ENCODE results near the gene ACBD4.
"Not testable (repeated sequence)": the region's sequence is repeated elsewhere in the genome, so short reads cannot be mapped to it uniquely, and the experiment has no call there.

The ACBD4 gene

DNA sequence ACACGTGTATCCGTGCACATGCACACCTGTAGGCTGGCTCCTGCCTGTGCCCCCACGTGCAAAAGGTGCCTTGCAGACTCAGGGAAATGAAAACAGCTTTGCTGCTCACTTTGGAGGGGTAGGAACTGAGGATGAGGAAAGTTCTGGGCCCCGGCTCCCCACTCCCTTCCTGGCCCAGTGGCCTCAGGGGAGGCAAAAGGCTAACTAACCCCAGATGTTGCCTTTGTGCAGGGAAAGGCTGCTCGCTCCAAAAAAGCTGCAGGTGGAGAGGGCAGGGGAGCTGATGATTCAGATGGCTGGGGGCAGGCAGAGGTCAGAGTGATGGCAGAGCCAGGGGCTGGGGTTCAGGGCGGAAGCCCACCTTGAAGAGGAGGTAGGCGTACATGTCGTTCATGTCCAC lies 15.5 kb upstream of the ACBD4 start:
- no peak for DNase-seq (ENCODE audit: low read depth in 2 of 2)

DNA sequence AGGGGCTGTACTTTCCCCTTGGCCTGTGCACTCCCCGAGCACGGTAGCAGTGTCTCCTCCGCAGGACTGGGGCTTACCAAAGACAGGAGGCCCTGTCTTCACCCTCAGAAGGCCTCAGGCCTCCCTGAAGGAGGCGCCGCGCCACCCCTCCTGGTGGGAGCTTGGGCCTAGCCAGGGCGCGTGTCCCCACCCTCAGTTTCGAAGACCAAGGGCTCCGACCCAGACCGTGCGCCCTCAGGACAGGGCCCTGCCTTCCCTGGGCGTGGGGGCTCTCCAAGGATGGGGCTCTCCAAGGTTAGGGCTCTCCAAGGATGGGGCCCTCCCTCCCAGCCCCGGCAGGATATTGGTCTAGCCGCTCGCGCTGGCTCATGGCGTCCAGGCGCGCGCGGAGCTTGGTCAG lies 14.9 kb upstream of the ACBD4 start:
- DNase-seq (ENCODE audit: low read depth in 2 of 2) = no peak

DNA sequence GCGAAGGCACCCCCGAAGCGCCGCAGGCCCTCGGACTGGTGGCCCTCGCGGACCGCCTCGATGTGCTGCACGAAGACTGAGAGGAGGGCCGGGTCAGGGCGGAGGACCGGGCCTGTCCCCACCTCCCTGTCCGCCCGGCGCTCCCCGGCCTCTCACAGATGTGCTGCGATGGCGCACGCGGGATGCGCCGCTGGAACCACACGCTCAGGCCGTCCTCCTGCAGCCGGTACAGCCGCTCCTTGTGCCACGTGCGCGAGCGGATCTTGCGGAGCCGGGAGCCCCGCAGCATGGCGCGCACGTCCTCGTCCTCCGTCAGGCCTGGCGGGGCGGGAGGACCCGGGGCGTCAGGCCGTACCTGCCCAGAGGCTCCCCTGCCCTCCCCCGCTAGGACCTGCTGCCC lies 14.4 kb upstream of the ACBD4 start:
- no peak for DNase-seq (ENCODE audit: low read depth in 2 of 2)

DNA sequence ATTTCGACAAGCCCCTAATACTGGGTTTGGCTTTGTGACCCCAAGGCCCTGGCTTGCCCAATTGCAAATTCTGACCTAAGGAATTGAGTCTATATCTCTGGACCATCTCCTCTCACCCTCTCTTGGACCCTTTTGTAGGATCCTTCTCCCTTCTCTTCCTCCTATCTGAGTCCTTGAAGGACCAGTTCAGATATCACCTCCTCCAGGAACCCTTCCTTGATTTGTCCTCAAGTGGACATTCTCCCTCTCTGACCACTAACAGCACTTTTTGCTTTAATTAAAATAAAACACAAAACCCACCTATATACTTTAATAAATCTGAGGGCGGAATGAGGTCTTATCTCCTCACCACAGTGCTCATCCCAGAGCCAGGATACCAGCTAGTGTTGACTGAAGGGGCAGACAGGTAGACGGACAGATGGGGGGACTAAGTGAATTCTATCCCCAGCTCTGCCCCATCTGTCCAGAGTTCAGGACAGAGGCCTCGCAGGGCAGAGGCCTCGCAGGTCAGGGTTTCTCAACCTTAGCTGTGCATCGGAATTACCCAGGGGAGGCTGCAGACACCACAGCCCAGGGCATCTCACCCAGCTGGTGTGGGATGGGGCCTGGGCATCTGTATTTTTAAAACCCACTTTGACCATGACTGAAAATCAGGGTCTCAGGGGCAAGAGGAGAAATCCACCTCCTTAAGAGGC lies 12.3 kb upstream of the ACBD4 start:
- DNase-seq (ENCODE audit: low read depth in 2 of 2) = no peak

DNA sequence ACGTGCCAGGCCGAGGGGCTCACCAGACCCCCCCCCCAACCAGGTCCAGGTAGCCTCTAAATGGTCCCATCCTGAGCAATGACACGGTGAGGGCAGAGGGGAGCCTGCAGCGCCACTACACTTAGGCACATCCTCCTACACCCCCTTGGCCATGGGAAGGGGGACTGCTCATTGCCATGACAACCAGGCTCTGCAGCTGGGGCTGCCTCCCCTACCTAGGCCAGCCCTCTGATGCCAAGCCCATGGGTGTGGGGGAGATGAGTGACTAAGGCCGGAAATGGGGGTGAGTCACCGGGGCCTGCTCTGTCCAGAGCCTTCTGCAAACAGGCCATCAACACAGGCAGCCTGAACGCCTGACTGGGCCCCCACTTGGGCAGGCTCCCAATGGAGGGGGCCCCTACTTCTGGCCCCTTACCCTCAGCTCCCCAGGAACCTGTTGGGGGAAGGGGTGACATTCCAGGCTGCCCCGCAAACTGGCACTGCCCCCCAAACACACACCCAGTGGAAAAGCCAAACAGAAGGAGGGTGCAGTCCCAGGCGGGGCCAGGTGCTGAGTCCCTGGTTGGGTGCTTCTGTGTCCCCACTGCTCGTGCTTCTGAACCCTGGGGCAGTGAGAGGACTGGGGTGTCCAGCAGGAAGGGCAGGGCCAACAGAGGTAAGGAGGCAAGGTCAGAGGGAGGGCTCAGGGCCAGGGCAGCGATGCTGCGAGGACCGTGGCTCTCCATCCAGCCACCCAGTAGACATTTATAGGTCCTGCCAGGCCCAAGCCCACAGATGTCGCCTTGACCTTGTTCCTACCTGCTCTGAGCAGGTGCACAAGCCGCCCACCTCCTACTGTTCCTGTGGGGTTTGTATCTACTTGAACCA lies 11.3 kb upstream of the ACBD4 start:
- DNase-seq (ENCODE audit: low read depth in 2 of 2) = no peak

DNA sequence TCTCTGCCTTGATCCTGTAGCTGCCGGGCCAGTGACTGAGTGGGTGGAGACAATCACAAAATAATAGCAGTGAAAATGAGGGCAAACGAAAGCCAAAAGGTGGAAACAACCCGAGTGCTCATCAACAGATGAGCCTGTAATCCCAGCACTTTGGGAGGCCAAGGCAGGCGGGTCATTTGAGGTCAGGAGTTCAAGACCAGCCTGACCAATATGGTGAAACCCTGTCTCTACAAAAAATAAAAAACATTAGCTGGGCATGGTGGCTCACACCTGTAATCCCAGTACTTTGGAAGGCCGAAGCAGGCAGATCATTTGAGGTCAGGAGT lies 10.7 kb upstream of the ACBD4 start:
- not testable (repeated sequence) for DNase-seq (ENCODE audit: low read depth in 2 of 2)

DNA sequence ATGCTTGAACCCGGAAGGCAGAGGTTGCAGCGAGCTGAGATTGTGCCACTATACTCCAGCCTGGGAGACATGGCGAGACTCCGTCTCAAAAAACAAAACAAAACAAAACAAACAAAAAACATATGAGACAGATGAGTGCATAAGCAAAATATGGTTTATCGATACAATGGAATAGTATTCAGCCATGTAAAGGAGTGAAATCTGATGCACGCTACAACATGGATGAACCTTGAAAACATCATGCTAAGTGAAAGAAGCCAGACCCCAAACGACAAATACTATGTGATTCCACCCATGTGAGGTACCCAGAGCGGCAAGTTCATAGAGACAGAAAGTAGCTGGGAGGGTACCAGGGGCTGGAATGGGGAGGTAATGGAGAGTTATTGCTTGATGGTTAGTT lies 10.0 kb upstream of the ACBD4 start:
- DNase-seq (ENCODE audit: low read depth in 2 of 2) = no peak

DNA sequence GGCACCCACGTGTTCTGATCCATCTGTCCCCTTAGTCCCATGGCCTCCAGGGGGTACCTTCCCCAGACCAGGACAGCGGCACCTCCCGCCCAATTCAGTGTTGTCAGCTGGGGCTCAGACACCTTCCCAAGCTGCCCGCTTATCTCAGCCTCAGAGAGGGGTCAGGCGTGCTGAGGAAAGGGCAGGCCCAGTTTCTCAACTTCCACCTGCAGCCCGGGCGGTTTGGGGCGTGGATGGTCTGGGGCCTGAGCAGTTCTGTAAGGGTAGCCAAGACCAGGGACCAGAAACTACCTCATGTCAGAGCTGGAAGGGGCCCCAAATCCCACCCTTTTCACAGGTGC lies 8.3 kb upstream of the ACBD4 start:
- DNase-seq (ENCODE audit: low read depth in 2 of 2) = no peak

DNA sequence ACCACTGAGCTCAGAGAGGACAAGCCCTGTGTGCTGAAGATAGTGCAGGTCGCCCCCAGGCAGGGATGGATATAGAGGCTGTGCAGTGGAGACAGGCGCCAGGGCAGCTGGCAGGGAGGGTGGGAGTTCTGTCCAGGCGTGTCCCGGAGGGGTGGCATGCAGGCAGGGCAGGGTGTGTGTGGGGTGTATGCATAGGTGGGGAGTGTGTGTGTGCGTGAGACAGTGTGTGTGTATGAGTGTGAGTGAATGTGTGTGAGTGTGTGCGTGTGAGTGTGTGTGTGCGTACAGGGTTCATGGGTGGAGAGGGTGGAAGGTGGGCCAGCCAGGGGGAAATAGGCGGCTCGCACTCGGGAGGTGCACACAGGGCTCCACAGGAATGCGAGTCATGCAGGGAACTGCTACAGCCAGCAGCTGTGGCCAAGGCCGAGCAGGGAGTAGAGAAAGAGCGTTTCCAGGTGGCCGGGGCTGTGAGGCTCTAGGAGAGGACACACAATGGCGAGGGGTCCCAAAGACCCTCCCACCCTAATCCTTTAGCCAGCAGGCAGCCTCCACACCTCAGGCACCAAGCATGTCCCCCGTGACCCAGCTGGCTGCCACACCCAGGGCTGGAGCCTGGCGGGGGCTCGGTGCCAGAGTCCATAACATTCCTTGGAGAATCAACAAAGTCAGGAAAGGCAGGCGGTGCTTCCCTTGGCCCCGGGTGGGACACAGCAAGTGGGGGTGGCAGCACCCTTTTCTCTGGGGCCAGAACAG lies 7.8 kb upstream of the ACBD4 start:
- no peak for DNase-seq (ENCODE audit: low read depth in 2 of 2)

DNA sequence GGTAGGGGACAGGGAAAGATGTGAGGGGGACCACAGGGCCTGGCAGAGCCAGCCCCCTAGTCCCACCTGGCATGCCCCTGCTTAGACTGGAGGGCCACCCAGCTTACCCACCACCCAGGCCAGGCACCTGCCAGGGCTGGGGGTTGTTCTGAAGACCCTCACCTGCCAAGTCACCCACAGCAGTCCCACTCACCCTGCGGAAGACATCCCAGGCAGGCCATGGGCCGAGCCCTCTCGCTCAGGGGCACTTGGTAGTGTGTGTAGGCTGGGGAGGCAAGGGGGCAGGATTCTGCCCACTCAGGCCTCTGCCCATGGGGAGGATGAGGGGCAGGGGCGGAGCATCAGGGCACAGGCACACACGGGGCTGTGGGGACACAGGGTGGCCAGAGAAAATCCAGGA lies 7.2 kb upstream of the ACBD4 start:
- DNase-seq (ENCODE audit: low read depth in 2 of 2) = no peak

DNA sequence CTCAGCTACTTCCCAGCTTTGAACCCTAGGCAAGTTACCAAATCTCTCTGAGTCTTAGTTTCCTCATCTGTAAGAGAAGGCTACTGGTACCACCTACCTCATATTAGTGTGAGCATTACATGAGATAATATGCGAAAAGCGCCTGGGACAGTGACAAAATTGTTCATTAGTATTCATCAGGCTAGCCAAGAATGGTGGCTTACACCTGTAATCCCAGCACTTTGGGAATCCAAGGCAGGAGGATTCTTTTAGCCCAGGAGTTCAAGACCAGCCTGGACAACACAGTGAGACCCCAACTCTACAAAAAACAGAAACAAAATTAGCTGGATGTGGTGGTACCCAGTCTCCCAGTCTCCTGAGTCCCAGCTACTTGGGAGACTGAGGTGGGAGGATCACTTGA lies 6.5 kb upstream of the ACBD4 start:
- no peak for DNase-seq (ENCODE audit: low read depth in 2 of 2)

DNA sequence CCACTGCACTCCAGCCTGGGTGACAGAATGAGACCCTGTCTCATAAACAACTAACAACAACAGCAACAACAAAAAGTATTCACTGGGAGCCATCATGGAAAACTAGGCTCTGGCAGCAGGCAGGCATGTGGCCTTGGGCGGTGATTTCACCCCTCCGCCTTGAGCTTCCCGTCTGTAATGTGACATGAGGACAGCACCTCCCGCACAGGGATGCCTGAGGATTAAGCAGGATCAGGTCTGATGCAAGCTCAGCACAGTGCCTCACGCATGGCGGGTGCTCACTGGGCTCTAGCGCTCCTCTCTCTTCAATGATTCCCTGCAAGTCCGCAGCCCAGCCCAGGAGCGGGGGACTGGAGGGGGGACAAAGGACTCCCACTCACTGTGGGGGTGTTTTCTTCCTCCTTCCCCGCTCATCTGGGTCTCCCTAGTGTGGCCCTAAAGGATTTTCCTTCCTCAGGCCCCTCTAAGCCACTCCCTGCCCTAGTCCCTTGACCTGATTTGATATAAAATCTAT lies 6.0 kb upstream of the ACBD4 start:
- no peak for DNase-seq (ENCODE audit: low read depth in 2 of 2)

DNA sequence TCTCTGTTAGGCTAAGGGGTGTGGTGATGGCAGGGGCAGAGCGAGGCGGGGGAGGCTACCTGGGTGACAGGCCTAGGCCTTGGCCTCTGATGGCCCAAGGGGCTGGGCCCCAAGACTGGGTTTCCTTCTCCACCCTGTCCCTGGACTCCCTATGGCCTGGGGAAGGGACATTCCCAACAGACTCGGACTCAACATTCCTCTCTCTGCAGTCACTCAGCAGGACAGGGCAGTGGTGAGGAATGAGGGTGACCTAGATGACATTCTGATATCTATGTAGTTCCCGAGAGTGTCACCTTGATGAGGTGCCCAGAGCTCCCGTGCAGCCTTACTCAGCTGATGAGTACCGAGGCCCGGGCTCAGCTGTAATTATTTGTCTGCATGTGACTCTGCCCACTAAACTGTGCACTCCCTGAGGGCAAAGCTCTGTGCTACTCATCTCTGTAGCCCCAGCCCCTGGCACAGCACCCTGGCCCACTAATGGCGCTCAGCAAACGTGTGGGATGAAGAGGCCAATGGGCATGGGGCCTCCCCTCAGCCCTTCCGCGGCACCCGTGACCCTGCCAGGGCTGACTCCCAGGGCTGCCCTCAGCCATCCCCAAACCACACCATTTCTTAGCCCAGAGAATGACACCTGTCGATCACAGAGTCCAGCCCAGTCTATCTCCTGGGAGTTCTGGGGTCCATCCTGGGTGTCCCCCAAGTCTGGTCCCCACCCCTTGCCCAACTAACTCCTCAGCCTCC lies 5.4 kb upstream of the ACBD4 start:
- no peak for DNase-seq (ENCODE audit: low read depth in 2 of 2)

DNA sequence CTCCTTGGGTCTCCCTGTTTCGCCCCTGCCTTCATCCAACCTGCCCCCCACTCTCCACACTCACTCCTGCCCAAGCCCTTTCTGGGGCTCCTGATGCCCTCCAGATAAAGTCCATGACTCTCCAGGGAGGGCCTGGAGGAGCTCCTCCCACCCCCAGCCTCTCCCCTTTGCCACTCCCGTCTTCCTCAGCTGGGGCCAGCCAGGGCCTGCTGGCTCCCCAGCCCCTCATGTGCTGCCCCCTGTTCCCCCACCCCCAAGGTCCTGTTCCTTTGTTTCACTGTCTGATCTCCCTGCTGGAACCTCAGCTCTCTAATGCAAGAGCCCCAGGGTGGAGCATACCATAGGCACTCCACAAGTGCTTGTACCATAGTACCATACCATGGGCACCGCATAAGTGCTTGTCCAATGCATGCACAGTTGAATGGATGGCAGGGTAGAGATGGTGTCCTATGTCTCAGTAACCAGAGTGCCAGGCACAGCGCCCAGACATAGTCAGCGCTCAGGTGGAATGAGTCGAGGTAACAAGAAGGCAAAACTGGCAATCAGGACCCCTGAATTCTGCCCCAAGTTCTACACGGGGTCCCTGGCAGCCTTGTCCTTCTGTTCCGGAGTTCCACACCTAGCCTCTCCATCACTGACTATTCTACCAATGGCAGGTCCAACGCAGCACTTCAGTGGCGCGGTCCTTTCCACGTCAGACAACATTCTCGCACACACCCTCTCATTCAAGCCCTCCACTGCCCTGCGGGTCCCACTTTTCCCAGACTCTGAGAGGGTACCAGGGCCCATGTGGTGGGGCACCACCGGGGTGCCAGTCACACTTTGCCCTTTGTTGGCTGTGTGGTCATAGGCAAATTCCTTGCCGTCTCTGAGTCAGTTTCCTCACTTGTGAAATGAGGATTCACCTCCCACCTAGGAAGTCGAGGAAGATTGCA lies 4.5 kb upstream of the ACBD4 start:
- DNase-seq (ENCODE audit: low read depth in 2 of 2) = no peak

DNA sequence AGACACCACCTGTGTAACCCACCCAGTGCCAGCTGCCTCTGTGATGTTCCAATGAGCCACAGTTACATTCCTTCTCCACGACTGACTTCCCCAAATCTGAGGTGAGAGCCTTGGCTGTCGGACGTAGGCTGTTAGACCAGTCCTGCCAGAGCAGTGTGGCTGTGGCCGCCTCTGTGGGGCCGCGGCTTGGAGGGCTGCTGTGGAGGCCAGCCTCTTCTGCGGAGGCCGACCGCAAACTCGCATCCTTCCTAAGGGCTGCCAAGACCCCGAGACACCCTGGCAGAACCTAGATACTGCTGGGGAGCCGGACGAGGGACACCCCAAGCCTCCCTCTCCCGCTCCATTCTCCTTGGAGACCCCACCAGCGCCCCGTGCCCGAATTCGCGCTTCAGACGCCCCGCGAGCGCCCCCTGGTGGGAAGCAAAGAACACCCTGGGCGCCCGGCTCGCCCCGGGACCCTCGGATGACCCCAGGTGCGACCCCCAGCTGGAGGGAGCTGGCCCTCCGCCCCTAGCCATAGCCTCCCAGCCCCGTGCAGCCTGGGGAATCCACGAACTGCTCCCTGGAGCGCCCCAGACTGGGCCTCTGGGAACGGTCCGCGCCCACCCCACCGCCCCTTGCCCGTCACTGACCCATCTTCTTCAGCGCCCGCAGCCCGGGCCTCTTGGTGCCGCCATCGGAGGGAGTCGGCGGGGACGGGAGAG lies 3.7 kb upstream of the ACBD4 start:
- DNase-seq (ENCODE audit: low read depth in 2 of 2) = peak in 1 of 2 donors; percentile 38

DNA sequence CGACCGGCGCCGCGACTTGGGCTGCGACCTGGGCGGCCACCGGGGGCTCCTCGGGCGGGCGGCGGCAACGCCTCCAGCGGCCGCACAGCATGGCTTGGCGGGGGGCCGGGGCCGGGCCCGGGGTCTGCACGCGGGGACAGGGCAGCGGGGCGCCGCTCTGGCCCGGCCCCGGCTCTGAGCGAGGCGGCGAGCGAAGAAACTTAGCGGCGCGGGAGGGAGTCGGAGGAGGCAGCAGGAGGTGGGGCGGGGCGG lies 3.2 kb upstream of the ACBD4 start, which contains the start of gene PLCD3:
Gene PLCD3, minus strand, starts transcription at position 196 of the 252 bp plus-strand sequence. Its CDS starts 105 bp downstream, at position 91.
- DNase-seq (ENCODE audit: low read depth in 2 of 2) = peak in 1 of 2 donors; percentile 51

DNA sequence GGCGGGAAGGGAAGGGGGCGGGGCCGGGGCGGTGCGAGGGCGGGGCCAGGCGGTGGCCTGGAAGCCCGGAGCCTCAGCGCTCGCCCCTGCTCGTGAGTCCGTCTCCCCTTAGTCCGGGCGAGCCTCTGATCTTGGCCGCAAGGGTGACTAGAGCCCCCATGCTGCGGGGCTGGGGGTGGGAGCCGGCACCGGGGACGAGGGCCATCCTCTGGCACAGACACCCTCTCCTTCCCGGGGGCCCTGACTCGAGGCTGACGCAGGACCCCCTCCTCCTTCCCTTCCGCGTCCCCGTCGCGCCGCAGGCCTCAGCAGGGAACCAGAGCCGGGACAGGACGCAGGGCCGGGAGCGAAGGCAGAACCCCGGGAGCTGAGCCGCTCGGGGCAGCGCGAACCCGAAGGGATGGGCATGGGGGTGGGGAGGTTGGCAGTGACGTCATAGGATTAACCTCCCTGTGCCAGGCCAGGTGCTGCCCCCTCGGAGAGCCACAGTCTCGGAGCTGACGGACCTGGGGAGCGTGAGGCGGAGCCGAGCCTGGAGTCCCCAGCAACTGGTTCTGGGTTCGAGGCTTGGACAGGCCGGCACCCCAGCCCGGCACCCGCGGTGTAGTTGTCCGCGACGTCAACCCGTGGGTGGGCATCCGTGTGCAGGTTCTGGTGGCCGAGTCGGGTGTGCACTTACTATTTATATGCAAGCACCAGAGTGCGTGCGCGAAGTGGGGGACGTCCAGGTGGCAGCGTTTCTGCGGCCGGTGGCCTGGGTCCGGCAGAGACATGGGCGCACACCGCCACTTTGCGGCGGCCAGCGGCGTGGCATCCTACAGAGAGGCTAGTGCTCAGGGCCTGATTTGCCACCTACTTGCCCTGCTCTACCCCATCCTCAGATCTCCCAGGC lies 2.7 kb upstream of the ACBD4 start:
- DNase-seq (ENCODE audit: low read depth in 2 of 2) = peak; percentile 36 to 59

DNA sequence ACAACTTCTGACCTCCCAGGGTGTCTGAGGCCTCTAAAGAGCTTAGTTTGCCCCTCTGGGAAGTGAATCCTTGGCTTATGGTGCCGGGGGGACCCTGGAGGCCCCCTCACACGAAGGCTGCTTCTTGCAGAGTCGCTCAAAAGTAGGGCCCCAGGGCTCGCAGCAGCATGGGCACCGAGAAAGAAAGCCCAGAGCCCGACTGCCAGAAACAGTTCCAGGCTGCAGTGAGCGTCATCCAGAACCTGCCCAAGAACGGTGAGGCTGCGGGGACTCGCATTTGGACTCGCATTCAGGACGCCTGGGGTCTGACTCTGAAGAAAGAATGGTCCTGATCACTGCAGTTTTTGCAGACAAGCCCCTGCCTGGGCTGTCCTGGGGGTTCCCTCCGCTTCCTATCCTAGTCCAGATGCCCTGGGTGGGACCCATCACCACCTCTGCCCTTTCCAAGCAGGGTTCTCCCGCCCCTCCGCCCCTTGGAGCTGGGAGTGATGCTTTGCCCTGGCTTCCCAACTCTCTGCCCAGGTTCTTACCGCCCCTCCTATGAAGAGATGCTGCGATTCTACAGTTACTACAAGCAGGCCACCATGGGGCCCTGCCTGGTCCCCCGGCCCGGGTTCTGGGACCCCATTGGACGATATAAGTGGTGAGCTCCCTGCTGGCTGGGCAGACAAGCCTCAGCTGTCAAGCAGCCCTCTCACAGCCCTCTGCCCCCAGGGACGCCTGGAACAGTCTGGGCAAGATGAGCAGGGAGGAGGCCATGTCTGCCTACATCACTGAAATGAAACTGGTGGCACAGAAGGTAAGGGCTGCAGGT lies 698 bp downstream of the ACBD4 start:
- no peak for DNase-seq (ENCODE audit: low read depth in 2 of 2)
